RPMI7951 (cell line): ENCODE data around the gene SDHAF1. TPM values are rescaled to one million over a fixed set of nuclear protein-coding genes. Genes with fewer than 3 reads are reported as not detected.
"Not testable (repeated sequence)": the region's sequence is repeated elsewhere in the genome, so short reads cannot be mapped to it uniquely, and the experiment has no call there.

Experiments
- DNase-seq: peaks from one replicate; pipeline ENCODE4 v3.0.0-alpha.2; 2012; ENCODE audit warnings: low read depth
- total RNA-seq: library from RNA; depleted of rRNA; stranded (reverse); fragments of >200 nt; shearing (Covaris generic); gene quantifications from 2 replicates; pipeline ENCODE4 v1.2.3, GENCODE V29; 2014; rRNA removed

Gene SDHAF1
- total RNA-seq, 1 experiment from 2014 or later = 25.8 TPM

GRCh38 chr19:36014012-36014924, 19.3 kb downstream of the SDHAF1 start, which contains the start of gene ALKBH6:
Gene ALKBH6, minus strand, starts transcription at chr19:36014213. Its CDS starts 816 bp downstream, at chr19:36013397.
- DNase-seq = peak; percentile 99

- DNase-seq = no peak
Observed at GRCh38 chr19:36019061-36019670, 24.2 kb downstream of the SDHAF1 start.

- DNase-seq = no peak
Observed at GRCh38 chr19:36023432-36023831, 28.4 kb downstream of the SDHAF1 start.

GRCh38 chr19:36025541-36025940, 30.6 kb downstream of the SDHAF1 start:
- DNase-seq = no peak

- DNase-seq = no peak
Observed at GRCh38 chr19:36026091-36026876, 31.3 kb downstream of the SDHAF1 start.

- no peak for DNase-seq
Observed at GRCh38 chr19:36027696-36028095, 32.7 kb downstream of the SDHAF1 start.

- DNase-seq = no peak
Observed at GRCh38 chr19:36028313-36029041, 33.5 kb downstream of the SDHAF1 start.

GRCh38 chr19:36030264-36031148, 35.5 kb downstream of the SDHAF1 start:
- peak; percentile 67 for DNase-seq

GRCh38 chr19:36031308-36031707, 36.3 kb downstream of the SDHAF1 start:
- DNase-seq = no peak

GRCh38 chr19:36032251-36033104, 37.5 kb downstream of the SDHAF1 start, which contains the start of gene CLIP3:
Gene CLIP3, minus strand, starts transcription at chr19:36032873. Its CDS starts 516 bp downstream, at chr19:36032357.
- DNase-seq = peak; percentile 68

- DNase-seq = no peak
Observed at GRCh38 chr19:36040495-36040894, 45.5 kb downstream of the SDHAF1 start.

GRCh38 chr19:36041092-36041491, 46.1 kb downstream of the SDHAF1 start:
- DNase-seq = not testable (repeated sequence)

GRCh38 chr19:36041831-36042230, 46.8 kb downstream of the SDHAF1 start:
- peak; percentile 30 for DNase-seq

GRCh38 chr19:36043952-36044351, 49.0 kb downstream of the SDHAF1 start:
- no peak for DNase-seq

Other genes starting within 250 kb of the SDHAF1 start
- 9.4 and 20.5 TPM in 2 replicates for gene U2AF1L4, start 249.8 kb upstream of the SDHAF1 start, total RNA-seq
- 130 and 159 TPM in 2 replicates for gene PSENEN, start 249.5 kb upstream of the SDHAF1 start, total RNA-seq
- gene LIN37, start 246.6 kb upstream of the SDHAF1 start, total RNA-seq = 22.0 and 22.3 TPM in 2 replicates
- gene HSPB6, start 238.2 kb upstream of the SDHAF1 start, total RNA-seq = 0.10 TPM in 1 of 2 replicates, not detected in the other
- 8.4 and 10.7 TPM in 2 replicates for gene PROSER3, start 237.0 kb upstream of the SDHAF1 start, total RNA-seq
- 2.3 and 5.0 TPM in 2 replicates for gene ARHGAP33, start 219.6 kb upstream of the SDHAF1 start, total RNA-seq
- gene PRODH2, start 182.3 kb upstream of the SDHAF1 start, total RNA-seq = not detected in 2 replicates
- gene NPHS1, start 142.7 kb upstream of the SDHAF1 start, total RNA-seq = not detected in 2 replicates
- gene KIRREL2, start 138.3 kb upstream of the SDHAF1 start, total RNA-seq = 0.10 TPM in 1 of 2 replicates, not detected in the other
- 15.3 and 18.9 TPM in 2 replicates for gene APLP1, start 126.6 kb upstream of the SDHAF1 start, total RNA-seq
- gene NFKBID, start 94.6 kb upstream of the SDHAF1 start, total RNA-seq = 3.7 and 7.1 TPM in 2 replicates
- gene HCST, start 92.7 kb upstream of the SDHAF1 start, total RNA-seq = 1.9 TPM in 1 of 2 replicates, not detected in the other
- gene TYROBP, start 86.9 kb upstream of the SDHAF1 start, total RNA-seq = not detected in 2 replicates
- 4.2 and 5.5 TPM in 2 replicates for gene LRFN3, start 58.8 kb upstream of the SDHAF1 start, total RNA-seq
- gene SYNE4, start 13.6 kb downstream of the SDHAF1 start, total RNA-seq = not detected in 2 replicates
- gene ALKBH6, start 19.0 kb downstream of the SDHAF1 start, total RNA-seq = 34.1 and 39.8 TPM in 2 replicates
- gene CLIP3, start 37.7 kb downstream of the SDHAF1 start, total RNA-seq = 1.7 and 2.0 TPM in 2 replicates
- 5.4 and 5.9 TPM in 2 replicates for gene THAP8, start 59.1 kb downstream of the SDHAF1 start, total RNA-seq
- gene WDR62, start 59.7 kb downstream of the SDHAF1 start, total RNA-seq = 16.1 and 17.0 TPM in 2 replicates
- not detected in 2 replicates for gene OVOL3, start 116.0 kb downstream of the SDHAF1 start, total RNA-seq
- 137 and 167 TPM in 2 replicates for gene POLR2I, start 119.7 kb downstream of the SDHAF1 start, total RNA-seq
- gene TBCB, start 120.3 kb downstream of the SDHAF1 start, total RNA-seq = 317 and 522 TPM in 2 replicates
- gene CAPNS1, start 144.9 kb downstream of the SDHAF1 start, total RNA-seq = 526 and 543 TPM in 2 replicates
- 6.1 and 7.0 TPM in 2 replicates for gene COX7A1, start 157.3 kb downstream of the SDHAF1 start, total RNA-seq
- 2.6 and 3.6 TPM in 2 replicates for gene ZNF565, start 219.5 kb downstream of the SDHAF1 start, total RNA-seq
- 103 and 114 TPM in 2 replicates for gene ZNF146, start 219.9 kb downstream of the SDHAF1 start, total RNA-seq